NK-92 (cell line): ENCODE results near the gene IKBKG.
"Not testable (repeated sequence)": the region's sequence is repeated elsewhere in the genome, so short reads cannot be mapped to it uniquely, and the experiment has no call there.

Source experiments
- DNase-seq: peaks from one replicate; lab custom pipeline; 2025; ENCODE audit not compliant: unreplicated experiment; lab: John Stamatoyannopoulos, UW

The IKBKG gene

DNA sequence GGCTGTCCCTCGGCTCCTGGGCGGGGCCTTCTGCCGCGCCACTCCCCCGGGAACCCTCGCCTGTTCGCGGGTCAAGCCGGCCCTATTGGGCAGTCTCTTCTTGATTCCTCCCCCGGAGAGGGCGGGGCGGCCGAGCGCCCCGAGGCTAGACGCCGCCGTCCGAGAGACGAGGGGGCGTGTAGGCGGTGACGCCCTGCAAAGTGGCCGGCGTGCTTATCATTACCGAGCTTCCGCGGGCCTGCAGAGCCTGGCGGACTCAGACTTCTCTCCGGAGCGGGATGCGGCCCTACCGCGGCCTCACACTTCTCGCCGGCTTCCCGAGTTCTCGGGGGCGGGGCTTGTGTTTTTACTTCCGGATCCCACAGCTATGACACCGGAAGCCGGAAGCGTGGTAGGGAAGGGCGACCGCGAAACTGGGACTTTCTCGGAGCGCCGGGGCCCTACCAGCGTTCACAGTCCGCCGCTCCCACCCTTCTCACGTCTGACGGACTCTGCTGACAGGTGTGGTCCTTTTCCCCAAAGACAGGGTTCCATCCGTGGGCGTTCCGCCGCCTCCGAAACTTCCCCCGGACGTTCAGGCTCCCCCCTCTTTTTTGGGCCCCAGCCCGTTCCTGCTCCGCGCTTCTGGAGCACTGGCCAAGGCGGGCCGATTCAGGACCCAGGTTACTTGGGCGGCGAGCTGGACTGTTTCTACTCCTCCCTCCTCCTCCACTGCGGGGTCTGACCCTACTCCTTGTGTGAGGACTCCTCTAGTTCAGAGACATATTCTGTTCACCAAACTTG is at the start of gene IKBKG:
TSS of gene IKBKG (plus strand) at position 376 of the 783 bp plus-strand sequence. CDS start 4,383 bp downstream, outside the sequence.
- DNase-seq, result peak; percentile 20

GRCh38 chrX:154501423-154501822 is 46.0 kb upstream of the IKBKG start:
- not testable (repeated sequence) for DNase-seq

- DNase-seq, result no peak
Measured at GRCh38 chrX:154502098-154502497, 45.3 kb upstream of the IKBKG start.

DNA sequence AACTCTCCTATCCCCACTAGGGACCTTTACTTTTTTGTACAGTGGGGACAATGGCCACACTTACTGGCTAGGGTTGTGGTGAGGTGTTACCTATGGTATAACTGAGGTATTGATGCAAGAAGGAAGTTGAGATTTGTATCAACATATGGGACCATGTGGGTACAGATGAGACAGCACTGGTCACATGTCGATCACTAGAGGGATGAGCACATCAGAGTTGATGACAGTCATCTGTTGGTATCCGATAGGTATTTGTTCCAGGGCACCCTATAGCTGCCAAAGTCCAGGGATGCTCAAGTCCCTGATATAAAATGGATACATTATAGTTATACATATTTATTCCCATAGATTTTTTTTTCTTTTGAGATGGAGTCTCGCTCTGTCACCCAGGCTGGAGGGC is 44.4 kb upstream of the IKBKG start:
- no peak for DNase-seq

GRCh38 chrX:154505734-154506133 is 41.7 kb upstream of the IKBKG start:
- no peak for DNase-seq

- no peak for DNase-seq
Measured at GRCh38 chrX:154506483-154507332, 40.7 kb upstream of the IKBKG start.

- no peak for DNase-seq
Measured at GRCh38 chrX:154507673-154508383, 39.6 kb upstream of the IKBKG start.

DNA sequence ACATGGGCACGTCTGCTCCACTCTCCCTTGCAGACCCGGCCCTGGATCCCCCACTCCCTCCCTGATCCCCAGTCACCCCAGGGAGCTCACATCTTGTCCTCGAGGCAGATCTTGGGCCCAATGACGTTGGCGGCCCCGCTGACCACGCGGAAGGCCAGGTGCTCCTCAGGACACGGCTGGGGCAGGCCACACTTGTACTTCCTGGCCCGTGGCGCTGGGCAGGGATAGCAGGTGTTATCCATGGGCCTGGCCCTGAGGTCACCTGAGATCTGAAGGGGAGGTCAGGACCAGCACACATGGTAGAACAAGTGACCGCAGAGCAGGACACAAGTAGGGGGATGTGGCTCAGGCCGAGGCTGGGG is 39.1 kb upstream of the IKBKG start:
- DNase-seq, result no peak

DNA sequence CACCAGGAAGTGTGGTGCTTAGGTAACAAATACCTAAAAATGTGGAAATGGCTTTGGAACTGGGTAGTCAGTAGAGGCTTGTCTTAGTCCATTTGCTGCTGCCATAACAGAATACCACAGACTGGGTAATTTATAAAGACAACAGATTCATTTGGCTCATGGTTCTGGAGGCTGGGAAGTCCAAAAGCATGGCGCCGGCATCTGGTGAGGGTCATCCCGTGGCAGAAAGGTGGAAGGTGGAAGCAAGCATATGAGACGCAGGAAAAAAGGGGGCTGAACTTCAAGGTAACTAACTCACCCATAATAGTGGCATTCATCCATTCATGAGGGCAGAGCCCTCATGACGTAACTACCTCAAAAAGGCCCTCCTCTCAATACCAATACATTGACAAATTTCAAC is 38.0 kb upstream of the IKBKG start:
- no peak for DNase-seq

DNA sequence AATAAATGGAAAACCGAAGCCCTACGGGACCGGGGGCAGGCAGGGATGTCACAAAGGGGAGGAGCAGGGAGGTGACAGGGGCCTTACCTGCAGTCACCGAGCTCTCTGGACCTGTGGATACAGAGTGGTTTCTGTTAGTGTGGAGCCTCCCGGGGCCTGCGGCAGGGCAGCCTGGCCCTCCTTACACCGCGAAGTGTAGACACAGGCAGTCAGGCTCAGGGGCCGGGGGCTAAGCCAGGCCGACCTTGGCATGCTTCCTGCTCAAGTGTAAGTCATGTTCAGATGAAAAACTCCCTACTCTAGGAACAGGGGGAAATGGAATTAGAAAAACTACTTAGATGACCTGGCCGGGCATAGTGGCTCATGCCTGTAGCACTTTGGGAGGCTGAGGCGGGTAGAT is 35.7 kb upstream of the IKBKG start:
- no peak for DNase-seq

GRCh38 chrX:154512879-154513553 is 34.4 kb upstream of the IKBKG start:
- DNase-seq, result no peak

- no peak for DNase-seq
Measured at GRCh38 chrX:154513716-154514115, 33.7 kb upstream of the IKBKG start.

- no peak for DNase-seq
Measured at GRCh38 chrX:154515090-154515965, 32.1 kb upstream of the IKBKG start.

DNA sequence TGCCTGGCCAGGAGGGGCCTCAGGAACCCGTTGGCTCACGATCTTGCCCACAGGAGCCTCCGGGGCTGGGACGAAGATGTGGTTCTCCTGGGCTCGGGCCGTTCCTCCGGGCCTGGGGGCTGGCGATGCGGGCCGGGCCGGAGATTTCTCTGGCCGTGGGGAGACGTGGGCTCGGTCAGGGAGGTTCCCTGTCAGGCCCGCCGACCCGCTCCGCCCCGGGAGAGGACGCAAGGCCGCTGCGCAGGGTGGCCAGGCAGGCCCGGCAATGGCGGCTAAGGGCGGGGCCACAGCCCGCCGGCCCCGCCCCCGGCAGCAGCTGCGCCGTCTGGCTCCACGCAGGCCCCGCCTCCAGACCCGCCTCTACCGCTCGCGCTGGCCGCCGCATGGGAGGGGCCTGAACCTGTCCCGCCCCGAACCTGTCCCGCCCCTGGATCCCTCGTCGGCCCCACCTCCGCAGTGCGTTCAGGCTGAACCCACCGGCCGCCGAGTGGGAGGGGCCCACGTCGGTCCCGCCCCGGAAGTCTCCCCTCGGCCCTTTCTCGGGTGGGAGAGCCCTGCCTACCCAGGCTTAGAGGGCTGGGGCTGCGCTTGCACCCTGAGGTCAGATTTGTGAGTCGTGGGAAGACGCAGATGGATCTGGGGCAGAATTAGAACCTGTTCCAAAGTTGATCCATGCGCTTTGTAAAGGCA is 31.3 kb upstream of the IKBKG start, which contains the start of gene FAM3A:
TSS of gene FAM3A (minus strand) at position 267 of the 690 bp plus-strand sequence. CDS start 460 bp downstream, outside the sequence.
- DNase-seq, result peak; percentile 19

DNA sequence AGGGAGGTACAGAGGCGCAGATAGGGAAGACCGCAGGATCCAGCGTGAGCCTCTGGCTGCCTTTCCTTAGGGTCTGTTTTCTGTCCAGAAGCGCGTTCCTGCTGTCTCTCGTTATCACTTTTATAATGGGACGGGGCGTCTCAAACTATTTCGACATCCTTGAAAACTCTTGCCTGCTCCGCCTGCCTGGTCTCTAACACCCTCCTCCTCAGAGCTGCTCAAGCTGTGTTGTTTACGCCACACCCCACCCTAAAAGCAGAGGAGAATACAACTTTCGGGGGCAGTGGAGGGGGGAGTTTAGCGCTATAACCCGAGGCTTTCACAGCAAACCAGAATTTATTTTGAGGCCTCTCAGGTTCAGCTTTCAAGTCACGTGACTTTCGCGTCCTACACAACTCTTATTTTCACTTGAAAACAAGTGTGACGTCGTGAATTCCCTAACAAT is 30.7 kb upstream of the IKBKG start:
- no peak for DNase-seq

DNA sequence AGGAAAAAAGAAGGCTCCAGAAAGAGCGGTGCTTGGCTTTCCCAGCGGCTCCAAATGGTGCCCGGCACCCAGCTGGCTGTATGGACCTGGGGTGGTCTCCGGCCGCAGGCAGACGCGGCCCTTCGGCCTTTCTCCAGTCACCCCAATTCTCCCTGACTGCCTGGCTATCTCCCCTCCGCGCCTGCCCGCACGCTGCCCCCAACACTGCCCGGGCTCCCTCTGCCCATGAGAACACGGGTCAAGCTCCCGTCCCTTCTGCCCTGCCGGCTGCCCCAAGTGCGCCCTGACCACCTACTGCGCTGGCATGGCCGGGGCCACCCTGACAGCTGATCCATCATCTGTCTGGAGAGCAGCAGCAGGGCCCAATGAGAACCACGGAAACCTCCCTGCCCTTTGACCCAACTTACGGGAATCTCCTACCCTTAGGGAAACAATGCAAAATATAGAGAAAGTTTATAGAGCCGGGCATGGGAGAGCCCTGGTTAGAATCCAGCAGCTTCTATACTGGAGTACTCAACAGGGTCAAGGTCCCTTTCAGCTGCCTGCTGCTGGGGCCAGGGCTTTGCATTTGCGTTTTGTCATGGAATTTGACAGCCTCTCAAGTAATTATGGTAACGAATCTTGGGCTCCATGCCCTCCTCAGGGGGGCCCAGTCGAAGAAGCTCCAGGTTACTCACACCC is 30.2 kb upstream of the IKBKG start:
- no peak for DNase-seq

- DNase-seq, result no peak
Measured at GRCh38 chrX:154519389-154519788, 28.0 kb upstream of the IKBKG start.

GRCh38 chrX:154525606-154526490 is 21.6 kb upstream of the IKBKG start:
- DNase-seq, result no peak
